MCF 10A (cell line): ENCODE data around the gene HCFC1. TPM values are rescaled to one million over a fixed set of nuclear protein-coding genes. Genes with fewer than 3 reads are reported as not detected.

Experiments
- BruUV-seq: library from RNA; stranded (reverse); fragments of 400-500 nt; replicated peaks from 2 replicates; lab custom pipeline; 2021; lab: Mats Ljungman, UMichigan
- CTCF ChIA-PET: fragments of 300-600 bp; sonication (Branson Sonifier 250); formaldehyde crosslinking; extraction: SDS; loops from one replicate; lab custom pipeline; 2021; ENCODE audit warnings: antibody characterized with exemption, inconsistent platforms; lab: Yijun Ruan, JAX
- POLR2A ChIA-PET: fragments of 300-600, 350-650 bp; sonication (Branson Sonifier 250); formaldehyde crosslinking; extraction: SDS; loops from one replicate; lab custom pipeline; 2020; ENCODE audit warnings: antibody characterized with exemption, inconsistent platforms; lab: Yijun Ruan, JAX
- DNase-seq: peaks from one replicate; pipeline ENCODE4 v3.0.0-alpha.2; 2018; ENCODE audit not compliant: unreplicated experiment
- H3K27ac Mint-ChIP-seq: one replicate; pipeline ENCODE4 v1.8.0; 2022; ENCODE audit warnings: mild to moderate bottlenecking, low read depth, mixed read lengths; ENCODE audit not compliant: unreplicated experiment
- H3K27me3 Mint-ChIP-seq: one replicate; pipeline ENCODE4 v1.8.0; 2022; ENCODE audit warnings: mixed read lengths; ENCODE audit not compliant: insufficient read depth, unreplicated experiment
- H3K36me3 Mint-ChIP-seq: one replicate; pipeline ENCODE4 v1.8.0; 2022; ENCODE audit warnings: mild to moderate bottlenecking, moderate library complexity, mixed read lengths; ENCODE audit not compliant: insufficient read depth, unreplicated experiment
- H3K4me1 Mint-ChIP-seq: one replicate; pipeline ENCODE4 v1.8.0; 2022; ENCODE audit warnings: mixed read lengths; ENCODE audit not compliant: insufficient read depth, unreplicated experiment
- H3K4me3 Mint-ChIP-seq: one replicate; pipeline ENCODE4 v1.8.0; 2022; ENCODE audit warnings: mild to moderate bottlenecking, moderate library complexity, mixed read lengths; ENCODE audit not compliant: unreplicated experiment
- H3K9me3 Mint-ChIP-seq: one replicate; pipeline ENCODE4 v1.8.0; 2022; ENCODE audit warnings: mixed read lengths; ENCODE audit not compliant: unreplicated experiment
- CTCF ChIP-seq: fragments of 200-600 bp; IDR thresholded peaks from one replicate; pipeline ENCODE4 v1.8.0; 2022; ENCODE audit warnings: antibody characterized with exemption, mild to moderate bottlenecking; ENCODE audit not compliant: unreplicated experiment
- intact Hi-C: fragments of 100-400 bp; cut with micrococcal nuclease; formaldehyde crosslinking; loops from 2 replicates; pipeline ENCODE4 v1.14.1; 2022
- total RNA-seq: library from RNA; stranded (reverse); gene quantifications from 2 replicates; pipeline ENCODE4 v1.2.3, GENCODE V29; 2022

HCFC1 gene
- total RNA-seq, 1 experiment from 2014 or later = 44.5 TPM

DNA sequence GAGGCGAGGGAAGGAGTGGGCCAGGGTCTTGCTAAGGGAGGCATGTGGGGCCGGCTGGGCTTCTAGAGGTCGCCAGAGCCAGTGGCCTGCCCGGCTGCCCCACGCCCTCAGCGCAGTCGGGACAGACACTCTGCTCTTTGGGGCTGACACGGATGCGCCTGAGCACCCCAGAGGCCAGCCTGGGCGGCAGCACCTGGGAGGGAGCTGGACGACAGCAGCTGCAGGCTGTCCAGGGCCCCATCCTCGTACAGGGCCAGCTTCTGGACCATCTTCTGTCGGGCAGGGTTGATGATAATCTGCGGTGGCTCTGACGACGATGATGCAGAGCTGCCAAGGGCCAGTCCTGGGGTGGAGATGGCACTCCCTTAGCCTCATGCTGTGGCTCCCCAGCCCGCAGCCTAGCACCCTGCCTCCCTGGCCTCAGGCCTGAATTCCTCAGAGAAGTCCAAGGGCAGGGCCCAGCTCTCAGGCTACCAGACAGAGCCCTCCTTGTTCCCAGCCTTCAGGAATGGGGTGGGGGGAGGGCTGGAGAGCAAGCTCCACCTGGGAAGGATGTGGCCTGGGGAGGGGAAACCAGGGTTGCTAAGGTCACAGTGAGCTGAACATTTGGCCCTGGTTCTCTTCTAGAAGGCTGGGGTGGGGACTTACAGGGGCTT is 40.8 kb upstream of the HCFC1 start:
- intact Hi-C loops = loop anchor here (2.0 kb wide), 1 partner anchor 38 kb away; no protein-coding TSS in a partner anchor
- Mint-ChIP-seq H3K9me3 (no peaks in the 10 kb centered on the region), H3K27ac (no peak overlapping the region), H3K36me3 (peaks cover 59% of the 10 kb centered on the region), H3K4me1 (peaks cover 14% of the 10 kb centered on the region), H3K27me3 (peaks cover 25% of the 10 kb centered on the region), H3K4me3 (no peak overlapping the region)
- no peak for TF ChIP-seq CTCF
- CTCF ChIA-PET = interaction anchor here (0.5 to 4.0 kb wide), 26 partner anchors 8 to 1191 kb away, joined by 3 to 35 read pairs (median 4); partner anchors contain the start of gene HCFC1
- no peak for DNase-seq
- no TSS peak for BruUV-seq
- POLR2A ChIA-PET = interaction anchor here (0.7 to 0.9 kb wide), 2 partner anchors 8 to 399 kb away, joined by 3 to 4 read pairs; no protein-coding TSS in a partner anchor

DNA sequence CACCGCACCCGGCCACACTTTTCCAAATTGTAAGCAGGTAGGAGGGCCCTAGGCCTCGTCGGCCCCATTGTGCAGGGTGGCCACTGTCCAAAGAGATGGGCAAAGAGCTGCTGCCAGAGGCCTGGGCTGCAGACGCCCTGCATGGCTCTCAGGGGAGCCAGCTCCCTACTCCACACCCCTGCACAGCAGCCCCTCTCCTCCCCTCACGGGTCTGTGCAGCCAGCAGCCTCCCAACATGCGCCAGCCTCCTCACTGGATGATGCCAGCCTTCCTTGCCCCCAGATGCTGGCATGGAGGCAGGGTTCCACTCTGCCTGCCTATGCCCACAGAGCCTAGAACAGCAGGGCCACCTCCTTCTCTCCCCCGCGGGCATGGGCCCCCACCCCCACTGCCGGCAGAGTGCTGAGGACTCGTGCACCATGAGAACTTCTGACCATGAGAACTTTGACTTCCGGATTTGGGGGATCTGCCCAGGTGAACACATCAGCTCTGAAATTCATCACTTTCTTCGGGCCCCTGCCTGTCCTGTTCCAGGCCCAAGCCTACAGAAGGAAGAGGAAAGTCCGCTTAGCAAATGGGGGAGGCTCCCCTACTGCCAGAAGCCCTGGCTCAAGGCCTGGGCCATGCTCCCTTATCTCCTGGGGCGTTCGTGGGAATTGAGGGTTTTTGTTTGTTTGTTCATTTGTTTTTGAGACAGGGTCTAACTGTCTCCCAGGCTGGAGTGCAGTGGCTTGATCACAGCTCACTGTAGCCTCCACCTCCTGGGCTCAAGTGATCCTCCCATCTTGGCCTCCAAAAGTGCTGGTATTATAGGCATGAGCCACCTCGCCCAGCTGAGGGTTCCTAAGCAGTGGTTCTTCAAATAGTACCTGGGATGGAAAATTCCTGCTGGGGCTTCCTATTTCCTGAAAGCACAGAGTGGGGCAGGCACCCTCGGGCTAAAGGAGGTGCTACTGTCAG is 40.0 kb upstream of the HCFC1 start:
- TF ChIP-seq CTCF = no peak
- peaks cover 61% of the 10 kb centered on the region for H3K36me3 Mint-ChIP-seq
- H3K27ac Mint-ChIP-seq = no peak overlapping the region
- DNase-seq = no peak
- ChIA-PET POLR2A (interaction anchor here (0.7 kb wide), 1 partner anchor 9 kb away, joined by 3 read pairs; no protein-coding TSS in a partner anchor), CTCF (interaction anchor here (0.5 to 4.0 kb wide), 8 partner anchors 10 to 1190 kb away, joined by 3 to 35 read pairs (median 4); partner anchors contain the start of gene HCFC1)
- intact Hi-C loops = loop anchor here (2.0 kb wide), 1 partner anchor 39 kb away; no protein-coding TSS in a partner anchor
- H3K4me1 Mint-ChIP-seq = peaks cover 15% of the 10 kb centered on the region
- no peaks in the 10 kb centered on the region for H3K9me3 Mint-ChIP-seq
- H3K27me3 Mint-ChIP-seq = peaks cover 34% of the 10 kb centered on the region
- BruUV-seq = no TSS peak
- H3K4me3 Mint-ChIP-seq = no peak overlapping the region

DNA sequence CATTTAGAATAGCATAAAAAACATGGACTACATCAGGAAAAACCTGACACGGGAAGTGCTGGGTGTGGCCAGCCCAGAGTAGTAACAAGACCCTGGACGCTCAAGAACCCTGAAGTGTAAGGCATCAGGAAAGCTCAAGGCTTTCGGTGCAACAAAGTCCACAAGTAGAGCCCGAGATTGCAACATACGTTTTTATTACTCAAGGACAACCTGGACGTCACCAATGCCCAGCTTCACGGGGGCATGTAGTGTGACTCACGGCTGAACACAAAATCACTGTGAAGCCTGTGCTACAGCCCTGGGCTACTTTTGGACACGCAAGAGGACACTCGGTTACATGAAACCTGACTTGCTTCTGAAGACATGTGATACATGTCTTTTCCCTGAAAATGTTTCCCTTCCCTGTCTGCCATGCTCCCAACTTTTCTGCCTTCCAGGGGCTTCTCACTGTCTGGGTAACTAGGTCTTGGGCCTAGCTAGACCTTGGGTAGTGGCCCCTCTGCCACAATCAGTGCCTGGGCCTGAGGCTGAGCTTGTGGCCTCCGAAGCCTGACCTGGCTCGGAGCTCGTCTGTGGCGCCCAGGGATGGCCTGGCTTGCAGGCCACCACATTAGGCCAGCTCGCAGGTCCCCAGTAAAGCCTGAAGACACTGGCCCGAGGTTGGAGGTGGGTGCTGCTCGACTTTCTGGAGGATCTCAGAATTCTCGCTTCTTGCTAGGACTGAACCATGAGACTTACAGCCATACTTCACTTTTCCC is 38.9 kb upstream of the HCFC1 start:
- Mint-ChIP-seq H3K27ac (peak overlapping the region; percentile 16), H3K27me3 (peaks cover 35% of the 10 kb centered on the region), H3K4me3 (no peak overlapping the region), H3K4me1 (peaks cover 15% of the 10 kb centered on the region), H3K9me3 (no peaks in the 10 kb centered on the region), H3K36me3 (peaks cover 63% of the 10 kb centered on the region)
- ChIA-PET CTCF (interaction anchor here (0.7 to 0.9 kb wide), 3 partner anchors 26 to 531 kb away, joined by 3 to 5 read pairs (median 3); no protein-coding TSS in a partner anchor), POLR2A (interaction anchor here (0.6 to 2.1 kb wide), 6 partner anchors 9 to 42 kb away, joined by 3 to 16 read pairs (median 4); partner anchors contain the start of genes HCFC1, IRAK1 and TMEM187)
- TSS peak; percentile 82 for BruUV-seq
- peak; percentile 98 for DNase-seq
- no peak for TF ChIP-seq CTCF
- intact Hi-C loops = no loop called here
